LoVo (cell line): ENCODE measurements around the gene CES1.
"Not testable (repeated sequence)": the region's sequence is repeated elsewhere in the genome, so short reads cannot be mapped to it uniquely, and the experiment has no call there.

ENCODE experiments used
- DNase-seq: peaks from one replicate; pipeline ENCODE4 v3.0.0-alpha.2; 2016; ENCODE audit warnings: low spot score

Gene CES1

GRCh38 chr16:55791512-55791911 lies 41.4 kb downstream of the CES1 start:
- not testable (repeated sequence) for DNase-seq

DNA sequence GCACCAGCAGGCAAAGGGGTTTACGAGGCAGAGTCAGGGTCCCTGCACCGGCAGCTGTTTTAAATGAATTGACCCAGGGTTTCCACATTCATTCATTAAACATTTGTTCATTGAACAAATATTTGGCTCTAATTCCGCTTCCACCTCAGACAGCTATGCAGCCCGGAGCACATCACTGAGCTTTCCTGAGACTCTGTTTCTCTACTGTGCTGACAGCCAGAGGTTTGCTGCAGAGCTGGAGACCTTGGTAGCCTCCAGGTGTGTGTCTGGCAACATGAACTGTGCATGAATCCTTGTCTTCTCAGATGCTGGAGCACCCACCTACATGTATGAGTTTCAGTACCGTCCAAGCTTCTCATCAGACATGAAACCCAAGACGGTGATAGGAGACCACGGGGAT lies 42.7 kb downstream of the CES1 start:
- not testable (repeated sequence) for DNase-seq

DNA sequence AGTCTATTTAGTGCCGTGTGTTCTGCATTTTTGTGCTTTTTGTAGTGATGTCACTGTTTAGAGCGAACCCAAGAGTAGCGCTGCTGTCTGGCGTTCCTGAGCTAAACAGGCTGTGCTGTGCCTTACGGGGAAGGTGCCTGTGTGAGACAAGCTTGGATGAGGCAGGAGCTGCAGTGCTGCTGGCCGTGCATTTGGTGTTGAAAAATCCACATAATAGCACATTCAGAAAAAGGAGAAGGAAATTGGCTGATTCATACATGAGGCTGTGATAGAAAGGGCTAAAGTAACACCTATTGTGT lies 50.2 kb downstream of the CES1 start:
- DNase-seq = not testable (repeated sequence)

DNA sequence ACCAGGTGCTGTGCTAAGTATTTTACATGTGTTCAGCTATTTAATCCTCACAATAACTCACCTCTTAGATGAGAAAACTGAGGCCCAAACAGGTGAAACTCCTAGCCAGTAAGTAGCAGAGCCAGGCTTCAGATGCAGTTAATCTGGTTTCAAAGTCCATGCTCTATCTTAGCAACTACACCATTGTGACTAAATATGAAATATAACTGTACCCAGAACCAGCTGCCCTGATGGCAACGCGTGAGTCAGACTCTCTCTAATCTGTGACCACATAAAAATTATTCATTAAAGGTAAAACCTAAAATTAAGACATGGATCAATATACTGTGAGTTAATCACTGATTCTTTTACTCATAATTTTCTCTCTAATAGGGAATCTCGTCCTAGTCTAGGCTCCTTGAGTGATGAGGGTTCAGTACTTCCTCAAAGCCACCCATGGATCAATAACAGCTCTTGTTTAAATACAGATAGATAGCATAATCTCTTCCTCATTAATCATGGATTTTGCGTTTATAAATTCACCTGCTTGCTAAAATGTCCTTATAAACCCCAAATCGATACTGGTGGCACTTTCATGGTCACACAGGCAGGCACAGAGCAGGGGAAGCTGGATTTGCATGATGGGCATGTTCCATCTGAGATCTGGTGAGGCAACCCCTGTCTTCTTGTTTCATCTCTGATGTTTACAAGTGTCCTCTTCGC lies 50.7 kb downstream of the CES1 start:
- not testable (repeated sequence) for DNase-seq

DNA sequence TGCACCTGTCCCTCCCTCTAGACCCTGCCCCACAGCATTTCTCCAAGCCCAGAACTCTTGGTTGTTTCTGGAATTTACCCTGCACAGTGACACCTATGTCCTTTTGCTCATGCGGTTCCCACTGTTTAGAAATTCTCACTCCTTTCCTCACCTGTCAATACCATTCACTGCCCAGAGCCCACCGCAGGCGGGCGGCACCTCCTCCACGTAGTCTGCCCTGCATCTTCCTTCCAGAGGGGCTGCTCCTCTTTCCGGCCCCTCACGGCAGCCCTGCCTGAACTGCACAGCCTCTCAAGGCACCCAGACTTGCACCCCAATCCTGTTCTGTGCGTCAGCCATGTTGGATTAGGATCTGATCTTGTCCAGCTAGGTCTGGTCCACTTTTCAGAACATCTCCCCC lies 51.4 kb downstream of the CES1 start:
- not testable (repeated sequence) for DNase-seq

DNA sequence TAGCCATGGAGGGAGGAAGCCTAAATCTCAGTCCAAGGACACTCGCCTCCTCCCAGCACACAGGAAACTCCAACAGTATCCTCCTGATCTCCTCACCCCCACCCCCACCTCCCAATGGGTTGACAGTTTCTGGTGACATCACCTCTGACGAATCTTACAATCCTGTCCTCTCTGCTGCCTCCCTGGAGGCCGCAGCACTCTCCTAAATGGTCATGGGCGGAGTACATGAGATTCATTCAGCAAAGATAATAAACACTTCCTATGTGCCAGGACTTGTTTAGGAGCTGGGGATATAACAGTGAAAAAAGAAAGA lies 52.8 kb downstream of the CES1 start:
- not testable (repeated sequence) for DNase-seq

DNA sequence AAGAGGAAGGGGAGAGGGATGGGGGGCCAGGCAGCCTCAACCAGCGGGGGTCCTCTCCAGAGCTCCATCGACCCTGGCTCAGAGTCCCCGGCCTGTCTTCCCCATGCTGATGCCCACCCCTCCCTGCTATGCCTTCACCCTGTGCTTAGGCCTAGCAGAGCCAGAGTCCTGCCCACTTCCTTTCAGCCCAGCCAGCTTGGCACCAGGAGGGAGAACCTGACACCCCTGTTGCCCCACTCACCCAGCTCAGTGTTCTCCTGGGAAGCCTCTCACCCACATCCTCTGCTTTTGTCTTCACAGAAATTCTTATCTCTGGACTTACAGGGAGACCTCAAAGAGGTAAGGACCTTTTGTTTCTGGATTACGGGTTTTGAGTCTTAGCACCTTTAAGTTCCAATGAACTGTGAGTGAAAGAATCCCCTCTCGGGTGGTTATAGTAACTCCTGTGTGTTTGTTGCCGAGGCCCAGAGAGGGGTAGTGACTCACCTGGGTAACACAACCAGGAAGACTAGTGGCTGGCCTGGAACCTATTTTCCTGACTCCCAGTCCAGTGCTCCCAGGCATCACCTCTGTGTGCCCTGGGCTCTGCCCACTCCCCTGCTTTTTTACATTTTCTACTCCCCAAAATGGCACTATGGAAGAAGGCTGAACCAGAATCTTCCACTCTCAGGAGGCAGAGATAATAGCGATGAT lies 53.3 kb downstream of the CES1 start:
- no peak for DNase-seq

GRCh38 chr16:55778757-55779156 lies 54.1 kb downstream of the CES1 start:
- DNase-seq = no peak

DNA sequence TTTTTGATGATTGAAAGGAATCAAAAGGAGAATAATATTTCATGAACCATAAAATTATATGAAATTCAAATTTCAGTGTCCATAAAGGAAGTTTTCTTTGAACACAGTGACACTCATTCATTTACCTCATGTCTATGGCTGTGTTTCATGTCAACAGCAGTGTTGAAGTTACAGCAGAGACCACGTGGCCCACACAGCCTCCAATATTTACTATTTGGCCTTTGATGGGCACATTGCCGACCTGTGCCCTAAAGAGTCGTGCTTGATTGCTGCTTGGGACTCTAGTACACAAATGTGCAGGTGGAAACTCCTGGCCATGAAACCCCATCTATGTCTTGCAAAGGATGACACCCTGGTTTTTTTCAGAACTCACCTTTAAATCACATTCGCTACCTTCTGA lies 57.0 kb downstream of the CES1 start:
- no peak for DNase-seq

- DNase-seq = no peak
Measured at GRCh38 chr16:55773859-55774549, 58.9 kb downstream of the CES1 start.

DNA sequence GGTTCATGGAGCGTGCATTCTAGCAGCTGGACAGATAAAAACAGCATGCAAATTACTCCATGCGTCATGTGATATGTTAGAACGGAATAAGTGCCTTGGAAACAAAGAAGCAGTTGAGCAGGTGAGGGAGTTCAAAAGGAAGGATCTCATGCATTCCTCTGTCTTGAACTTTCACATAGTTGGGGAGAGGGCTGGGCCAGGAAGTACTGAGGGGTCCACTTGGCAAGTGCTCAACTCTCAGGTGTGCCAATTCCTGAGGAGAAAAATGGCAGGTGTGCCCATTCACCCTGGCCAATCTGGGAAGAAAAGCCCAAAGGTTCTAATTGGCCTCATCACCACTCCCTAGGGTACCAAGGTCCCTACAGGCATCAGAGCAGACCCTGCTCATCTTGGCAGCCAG lies 67.7 kb downstream of the CES1 start:
- no peak for DNase-seq

- DNase-seq = no peak
Measured at GRCh38 chr16:55760310-55761001, 72.4 kb downstream of the CES1 start.

GRCh38 chr16:55759965-55760309 lies 73.0 kb downstream of the CES1 start:
- DNase-seq = not testable (repeated sequence)

GRCh38 chr16:55757595-55758527 lies 75.0 kb downstream of the CES1 start:
- not testable (repeated sequence) for DNase-seq

DNA sequence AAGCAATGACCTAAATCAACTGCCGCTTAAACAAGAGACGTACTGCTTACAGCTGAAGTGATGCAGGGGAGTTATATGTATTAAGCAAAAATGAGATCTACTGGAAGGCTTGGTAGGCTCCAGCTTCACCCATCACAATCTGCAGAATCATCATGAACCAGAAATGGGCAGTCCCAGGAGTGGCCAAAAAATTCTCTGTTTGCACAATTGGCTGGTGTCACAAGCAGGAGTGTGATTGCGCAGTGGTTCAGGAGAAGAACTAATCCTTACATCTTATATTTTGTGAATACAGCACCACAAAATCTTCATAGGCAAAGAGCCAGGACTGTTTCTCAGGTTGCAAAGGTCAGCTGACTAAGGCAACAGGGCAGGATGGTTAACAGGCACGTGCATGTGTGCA lies 75.9 kb downstream of the CES1 start:
- DNase-seq = no peak

DNA sequence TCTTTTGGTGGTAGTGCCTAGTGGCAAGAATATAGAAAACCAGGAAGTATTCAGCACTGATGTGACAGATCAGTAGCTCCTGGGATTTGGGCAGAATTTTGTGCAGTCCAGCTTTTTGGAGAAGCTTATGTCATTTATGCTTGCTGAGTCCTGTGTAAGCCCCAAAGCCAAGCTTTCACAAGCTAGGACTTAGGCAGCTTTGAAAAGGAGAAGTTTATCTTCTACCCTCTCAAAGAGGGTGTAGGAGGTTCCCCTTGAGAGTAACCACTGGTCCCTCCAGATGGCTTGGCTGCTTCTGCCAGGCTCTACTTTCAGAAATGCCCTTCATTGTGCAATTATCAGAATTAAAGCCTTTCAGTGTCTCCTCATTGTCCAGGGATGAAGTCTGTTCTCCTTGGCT lies 78.8 kb downstream of the CES1 start:
- no peak for DNase-seq

DNA sequence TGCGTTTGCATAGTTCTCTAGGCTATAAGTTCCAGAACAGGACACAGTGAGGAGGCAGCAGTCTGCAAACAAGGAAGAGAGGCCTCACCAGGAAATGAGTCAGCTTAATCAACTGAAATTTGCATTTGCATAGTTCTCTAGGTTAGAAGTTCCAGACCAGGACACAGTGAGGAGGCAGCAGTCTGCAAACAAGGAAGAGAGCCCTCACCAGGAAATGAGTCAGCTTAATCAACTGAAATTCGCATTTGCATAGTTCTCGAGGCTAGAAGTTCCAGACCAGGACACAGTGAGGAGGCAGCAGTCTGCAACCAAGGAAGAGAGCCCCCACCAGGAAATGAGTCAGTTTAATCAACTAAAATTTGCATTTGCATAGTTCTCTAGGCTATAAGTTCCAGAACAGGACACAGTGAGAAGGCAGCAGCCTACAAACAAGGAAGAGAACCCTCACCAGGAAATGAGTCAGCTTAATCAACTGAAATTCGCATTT lies 79.7 kb downstream of the CES1 start:
- DNase-seq = not testable (repeated sequence)
